Mesendoderm (in vitro differentiated cells): ENCODE data around the gene TCF12.

Experiments used
- DNase-seq: peaks from one replicate; pipeline ENCODE4 v3.0.0; 2013
- H2AK5ac ChIP-seq: 2 replicates; pipeline ENCODE4 v1.6.1; 2013; ENCODE audit warnings: low read length, inconsistent platforms
- H2BK120ac ChIP-seq: 2 replicates; pipeline ENCODE4 v1.6.1; 2013; ENCODE audit warnings: low read depth, mild to moderate bottlenecking, low read length, moderate library complexity, mixed read lengths
- H2BK15ac ChIP-seq: replicated peaks from 2 replicates; pipeline ENCODE4 v1.6.1; 2013; ENCODE audit warnings: low read depth, mild to moderate bottlenecking, moderate library complexity
- H2BK5ac ChIP-seq: 2 replicates; pipeline ENCODE4 v1.6.1; 2013; ENCODE audit warnings: low read length, inconsistent platforms
- H3K18ac ChIP-seq: 2 replicates; pipeline ENCODE4 v1.6.1; 2013; ENCODE audit warnings: mild to moderate bottlenecking, low read length, mixed read lengths
- H3K23ac ChIP-seq: one replicate; pipeline ENCODE4 v1.6.1; 2013; ENCODE audit warnings: low read length
- H3K27ac ChIP-seq: 2 replicates; pipeline ENCODE4 v1.5.1; 2013; ENCODE audit warnings: low read depth, mild to moderate bottlenecking, inconsistent platforms, low read length, moderate library complexity
- H3K27me3 ChIP-seq: 2 replicates; pipeline ENCODE4 v1.6.1; 2013; ENCODE audit warnings: low read length, control low read depth, mild to moderate bottlenecking, inconsistent platforms; ENCODE audit not compliant: insufficient read depth, poor library complexity
- H3K36me3 ChIP-seq: 2 replicates; pipeline ENCODE4 v1.6.1; 2013; ENCODE audit warnings: low read length, inconsistent platforms; ENCODE audit not compliant: control insufficient read depth, insufficient read depth
- H3K4ac ChIP-seq: one replicate; pipeline ENCODE4 v1.6.1; 2013; ENCODE audit warnings: low read depth, mild to moderate bottlenecking, low read length, moderate library complexity
- H3K4me1 ChIP-seq: 2 replicates; pipeline ENCODE4 v1.6.1; 2013; ENCODE audit warnings: low read depth, low read length, inconsistent platforms; ENCODE audit not compliant: control insufficient read depth
- H3K4me2 ChIP-seq: 2 replicates; pipeline ENCODE4 v1.6.1; 2013; ENCODE audit warnings: low read length
- H3K4me3 ChIP-seq: 2 replicates; pipeline ENCODE4 v1.5.1; 2013; ENCODE audit warnings: mild to moderate bottlenecking, low read length
- H3K56ac ChIP-seq: one replicate; pipeline ENCODE4 v1.6.1; 2013; ENCODE audit warnings: low read length
- H3K79me1 ChIP-seq: 2 replicates; pipeline ENCODE4 v1.6.1; 2013; ENCODE audit warnings: low read length, inconsistent platforms
- H3K79me2 ChIP-seq: 2 replicates; pipeline ENCODE4 v1.6.1; 2013; ENCODE audit warnings: mild to moderate bottlenecking, low read length; ENCODE audit not compliant: control insufficient read depth, insufficient read depth
- H3K9ac ChIP-seq: 2 replicates; pipeline ENCODE4 v1.6.1; 2013; ENCODE audit warnings: low read length, inconsistent platforms
- H4K5ac ChIP-seq: one replicate; pipeline ENCODE4 v1.6.1; 2013; ENCODE audit warnings: low read length
- H4K8ac ChIP-seq: one replicate; pipeline ENCODE4 v1.6.1; 2013; ENCODE audit warnings: low read depth, mild to moderate bottlenecking, control low read depth, low read length, moderate library complexity
- WGBS: extraction: QIAGEN DNeasy Blood & Tissue Kit; methylation state at CpG from one replicate; pipeline ENCODE4 v1.1.7; 2013; ENCODE audit warnings: low lambda C conversion rate, missing lambda C conversion rate; ENCODE audit not compliant: insufficient coverage; ENCODE audit errors: extremely low coverage; 5-methylcytosine and 5-hydroxymethylcytosine counted together

Gene TCF12

DNA sequence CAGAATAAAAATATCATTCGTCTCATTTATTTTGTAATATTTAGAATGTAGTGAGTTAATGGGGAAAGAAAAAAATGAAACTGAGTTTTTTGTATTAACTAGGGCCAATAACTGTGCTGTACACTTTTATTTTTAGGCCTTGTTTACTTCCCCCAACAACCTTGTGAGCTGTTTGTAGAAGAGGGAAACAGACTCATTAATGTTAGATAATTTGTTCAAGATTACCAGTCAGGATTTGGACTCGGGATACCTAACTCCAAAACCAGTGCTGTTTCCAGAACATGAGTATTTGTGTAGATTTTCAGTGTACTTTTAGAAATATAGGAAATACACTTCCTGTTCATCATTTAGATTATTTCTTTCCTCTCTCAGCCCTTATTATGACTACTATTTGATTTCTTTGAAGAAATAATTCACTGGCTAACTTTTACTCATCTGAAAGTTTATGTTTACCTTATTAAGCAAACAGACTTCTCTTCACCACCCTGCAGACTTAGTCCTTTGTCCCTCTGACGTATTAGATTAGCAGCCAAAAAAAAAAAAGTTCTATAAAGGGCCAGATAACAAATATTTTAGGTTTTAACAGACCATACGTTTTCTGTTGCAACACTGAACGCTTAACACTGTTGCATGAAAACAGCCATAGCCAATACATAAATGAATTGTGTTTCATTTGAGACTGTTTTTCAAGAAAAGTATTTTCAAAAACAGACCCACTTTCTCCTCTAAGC is 265.3 kb downstream of the TCF12 start:
- Histone ChIP-seq H3K79me1 (no peaks in the 10 kb centered on the region), H3K27ac (no peak overlapping the region), H2BK120ac (no peak overlapping the region), H2AK5ac (no peak overlapping the region), H4K5ac (no peak overlapping the region), H4K8ac (no peak overlapping the region), H3K4me1 (no peaks in the 10 kb centered on the region), H3K23ac (no peak overlapping the region), H3K4me3 (no peak overlapping the region), H2BK5ac (no peak overlapping the region), H3K79me2 (no peaks in the 10 kb centered on the region), H3K4me2 (no peak overlapping the region), H3K36me3 (no peaks in the 10 kb centered on the region), H2BK15ac (no peak overlapping the region), H3K27me3 (no peaks in the 10 kb centered on the region), H3K56ac (no peak overlapping the region), H3K9ac (no peak overlapping the region), H3K18ac (no peak overlapping the region), H3K4ac (no peak overlapping the region)
- WGBS, result 100% methylated on average over 1 of the region's 5 CpGs
- DNase-seq, result no peak

DNA sequence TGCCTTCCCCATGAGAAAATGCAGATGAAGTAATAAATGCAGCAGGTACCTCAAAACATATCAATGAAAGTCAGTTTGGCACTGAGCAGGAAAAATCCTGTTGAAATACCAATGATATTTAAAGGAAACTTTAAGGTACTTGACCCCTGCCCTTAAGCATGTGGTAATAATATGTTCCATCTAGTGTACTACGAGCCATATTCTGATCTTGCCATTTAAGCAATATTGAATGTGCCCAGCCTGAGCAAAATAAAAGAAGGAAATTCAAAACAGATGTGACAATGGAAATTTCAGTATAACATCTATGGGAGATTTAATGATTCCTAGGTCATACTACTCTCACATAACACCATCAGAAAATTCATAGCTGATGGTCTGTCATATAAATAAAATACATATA is 266.1 kb downstream of the TCF12 start:
- DNase-seq, result no peak
- Histone ChIP-seq H3K79me1 (no peaks in the 10 kb centered on the region), H3K9ac (no peak overlapping the region), H3K4ac (no peak overlapping the region), H2AK5ac (no peak overlapping the region), H3K4me3 (no peak overlapping the region), H2BK5ac (no peak overlapping the region), H3K18ac (no peak overlapping the region), H3K27me3 (no peaks in the 10 kb centered on the region), H3K79me2 (no peaks in the 10 kb centered on the region), H3K23ac (no peak overlapping the region), H3K56ac (no peak overlapping the region), H3K4me2 (no peak overlapping the region), H3K36me3 (no peaks in the 10 kb centered on the region), H2BK120ac (no peak overlapping the region), H4K8ac (no peak overlapping the region), H3K4me1 (no peaks in the 10 kb centered on the region), H4K5ac (no peak overlapping the region), H3K27ac (no peak overlapping the region), H2BK15ac (no peak overlapping the region)
- WGBS, result no CpG with 5 or more reads among the region's 1 CpG

DNA sequence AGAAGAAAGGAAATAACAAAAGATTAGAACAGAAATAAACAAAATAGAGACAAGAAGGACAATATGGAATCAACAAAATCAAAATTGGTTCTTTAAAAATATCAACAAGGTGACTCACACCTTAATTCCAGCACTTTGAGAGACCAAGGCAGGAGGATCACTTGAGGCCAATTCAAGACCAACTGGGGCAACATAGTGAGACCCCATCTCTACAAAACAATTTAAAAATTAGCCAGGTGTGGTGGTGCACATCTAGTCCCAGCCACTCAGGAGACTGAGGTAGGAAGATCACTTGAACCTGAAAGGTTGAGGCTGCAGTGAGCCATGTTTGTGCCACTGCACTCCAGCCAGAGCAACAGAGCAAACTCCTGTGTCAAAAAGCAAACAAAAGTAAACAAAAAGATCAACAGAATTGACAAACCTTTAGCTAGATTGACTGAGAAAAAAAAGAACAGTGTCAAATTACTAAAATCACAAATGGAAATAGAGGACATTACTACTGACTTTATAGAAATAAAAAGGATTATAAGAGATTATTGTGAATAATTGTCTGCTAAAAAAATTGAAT is 267.1 kb downstream of the TCF12 start:
- Histone ChIP-seq H3K18ac (no peak overlapping the region), H3K4me2 (no peak overlapping the region), H3K79me1 (no peaks in the 10 kb centered on the region), H3K4ac (no peak overlapping the region), H3K36me3 (no peaks in the 10 kb centered on the region), H3K4me3 (no peak overlapping the region), H3K27ac (no peak overlapping the region), H2BK15ac (no peak overlapping the region), H3K23ac (no peak overlapping the region), H4K8ac (no peak overlapping the region), H3K4me1 (no peaks in the 10 kb centered on the region), H3K9ac (no peak overlapping the region), H2BK120ac (no peak overlapping the region), H4K5ac (no peak overlapping the region), H3K79me2 (no peaks in the 10 kb centered on the region), H2AK5ac (no peak overlapping the region), H2BK5ac (no peak overlapping the region), H3K27me3 (no peaks in the 10 kb centered on the region), H3K56ac (no peak overlapping the region)
- DNase-seq, result no peak

DNA sequence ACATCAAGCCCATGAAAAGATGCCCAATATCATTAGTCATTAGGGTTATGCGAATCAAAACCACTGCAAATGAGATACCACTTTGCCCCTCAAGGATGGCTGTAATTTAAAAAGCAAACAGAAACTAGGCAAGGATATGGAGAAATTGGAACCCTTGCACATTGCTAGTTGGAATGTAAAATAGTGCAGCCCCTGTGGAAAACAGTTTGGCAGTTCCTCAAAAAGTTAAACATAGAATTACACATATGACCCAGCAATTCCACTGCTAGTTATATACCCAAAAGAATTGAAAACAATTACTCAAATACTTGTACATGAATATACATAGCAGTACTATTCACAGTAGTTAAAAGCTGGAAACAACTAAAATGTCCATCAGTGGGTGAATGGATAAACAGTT is 271.0 kb downstream of the TCF12 start:
- H2BK15ac ChIP-seq, result no peak overlapping the region
- H3K56ac ChIP-seq, result no peak overlapping the region
- no peak overlapping the region for H3K23ac ChIP-seq
- no peak overlapping the region for H4K8ac ChIP-seq
- H3K4me2 ChIP-seq, result no peak overlapping the region
- H3K27ac ChIP-seq, result no peak overlapping the region
- no peaks in the 10 kb centered on the region for H3K79me1 ChIP-seq
- no peak overlapping the region for H2BK5ac ChIP-seq
- peaks cover 1% of the 10 kb centered on the region for H3K36me3 ChIP-seq
- H3K4me3 ChIP-seq, result no peak overlapping the region
- no CpG with 5 or more reads among the region's 1 CpG for WGBS
- H3K27me3 ChIP-seq, result no peaks in the 10 kb centered on the region
- H3K79me2 ChIP-seq, result no peaks in the 10 kb centered on the region
- DNase-seq, result no peak
- no peak overlapping the region for H2BK120ac ChIP-seq
- no peak overlapping the region for H2AK5ac ChIP-seq
- no peak overlapping the region for H3K9ac ChIP-seq
- no peaks in the 10 kb centered on the region for H3K4me1 ChIP-seq
- H3K18ac ChIP-seq, result no peak overlapping the region
- no peak overlapping the region for H4K5ac ChIP-seq
- no peak overlapping the region for H3K4ac ChIP-seq

DNA sequence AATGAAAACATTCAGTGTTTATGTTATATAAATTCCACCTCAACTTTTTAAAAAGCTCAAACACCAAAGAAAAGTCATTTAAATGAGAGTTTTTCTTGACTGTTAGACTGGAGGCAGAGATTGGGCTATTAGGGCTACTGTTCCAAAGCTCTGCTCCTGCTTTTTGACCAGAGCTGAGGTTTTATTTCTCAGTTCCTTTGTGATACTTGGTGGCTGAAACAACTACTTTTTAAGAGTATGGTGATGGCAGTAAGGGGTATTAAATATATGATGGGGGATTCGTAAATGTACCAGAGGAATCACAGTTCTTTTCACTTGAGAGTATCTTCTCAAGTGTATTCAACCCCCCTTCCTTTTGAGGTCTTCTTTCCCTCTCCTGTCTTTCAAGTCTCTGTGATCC is 271.8 kb downstream of the TCF12 start:
- H3K9ac ChIP-seq, result no peak overlapping the region
- H3K27ac ChIP-seq, result no peak overlapping the region
- no peak overlapping the region for H2AK5ac ChIP-seq
- H3K4me2 ChIP-seq, result no peak overlapping the region
- no peaks in the 10 kb centered on the region for H3K4me1 ChIP-seq
- H3K18ac ChIP-seq, result no peak overlapping the region
- no peaks in the 10 kb centered on the region for H3K79me1 ChIP-seq
- no peak overlapping the region for H3K4ac ChIP-seq
- H3K36me3 ChIP-seq, result peaks cover 1% of the 10 kb centered on the region
- WGBS, result no CpG with 5 or more reads among the region's 1 CpG
- H3K56ac ChIP-seq, result no peak overlapping the region
- no peak overlapping the region for H3K4me3 ChIP-seq
- no peak overlapping the region for H2BK120ac ChIP-seq
- DNase-seq, result no peak
- no peaks in the 10 kb centered on the region for H3K27me3 ChIP-seq
- H4K5ac ChIP-seq, result no peak overlapping the region
- no peak overlapping the region for H2BK15ac ChIP-seq
- no peak overlapping the region for H3K23ac ChIP-seq
- H4K8ac ChIP-seq, result no peak overlapping the region
- no peak overlapping the region for H2BK5ac ChIP-seq
- no peaks in the 10 kb centered on the region for H3K79me2 ChIP-seq

DNA sequence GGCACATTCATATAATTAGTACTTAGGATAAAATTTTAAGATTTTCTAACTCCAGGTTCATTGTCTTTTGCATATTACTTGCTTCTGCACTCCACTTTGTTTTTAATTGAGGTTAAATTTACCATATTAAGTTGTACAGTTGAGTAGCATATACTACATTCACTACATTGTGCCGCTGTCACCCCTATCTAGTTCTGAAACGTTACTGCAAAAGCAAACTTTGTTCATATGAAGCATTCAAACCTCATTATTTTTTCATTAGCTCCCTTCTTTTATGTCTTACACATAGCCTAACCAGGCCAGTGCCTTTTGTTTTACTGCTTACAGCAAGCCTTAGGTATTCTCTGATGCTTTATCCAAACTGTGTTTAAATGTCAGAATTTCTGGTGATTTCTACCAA is 274.7 kb downstream of the TCF12 start:
- H3K27me3 ChIP-seq, result no peaks in the 10 kb centered on the region
- H3K27ac ChIP-seq, result no peak overlapping the region
- no peak overlapping the region for H3K4me2 ChIP-seq

More for the DNA sequence above, 274.7 kb downstream of the TCF12 start:
- DNase-seq, result no peak
- no peak overlapping the region for H3K23ac ChIP-seq
- H2AK5ac ChIP-seq, result no peak overlapping the region
- H3K79me2 ChIP-seq, result no peaks in the 10 kb centered on the region
- no CpG with 5 or more reads among the region's 2 CpGs for WGBS
- H3K18ac ChIP-seq, result no peak overlapping the region
- H2BK15ac ChIP-seq, result no peak overlapping the region
- H3K4me3 ChIP-seq, result no peak overlapping the region
- H3K36me3 ChIP-seq, result peaks cover 1% of the 10 kb centered on the region
- H4K8ac ChIP-seq, result no peak overlapping the region
- no peak overlapping the region for H2BK120ac ChIP-seq
- H3K79me1 ChIP-seq, result no peaks in the 10 kb centered on the region
- no peak overlapping the region for H2BK5ac ChIP-seq
- no peak overlapping the region for H3K56ac ChIP-seq
- H3K4me1 ChIP-seq, result peaks cover 6% of the 10 kb centered on the region
- no peak overlapping the region for H3K4ac ChIP-seq
- H4K5ac ChIP-seq, result no peak overlapping the region
- no peak overlapping the region for H3K9ac ChIP-seq
